ENCODE data around the gene TIGD1.
A peak's percentile ranks its signal among the peaks of the same experiment; 100 is the strongest.

Gene TIGD1

DNA sequence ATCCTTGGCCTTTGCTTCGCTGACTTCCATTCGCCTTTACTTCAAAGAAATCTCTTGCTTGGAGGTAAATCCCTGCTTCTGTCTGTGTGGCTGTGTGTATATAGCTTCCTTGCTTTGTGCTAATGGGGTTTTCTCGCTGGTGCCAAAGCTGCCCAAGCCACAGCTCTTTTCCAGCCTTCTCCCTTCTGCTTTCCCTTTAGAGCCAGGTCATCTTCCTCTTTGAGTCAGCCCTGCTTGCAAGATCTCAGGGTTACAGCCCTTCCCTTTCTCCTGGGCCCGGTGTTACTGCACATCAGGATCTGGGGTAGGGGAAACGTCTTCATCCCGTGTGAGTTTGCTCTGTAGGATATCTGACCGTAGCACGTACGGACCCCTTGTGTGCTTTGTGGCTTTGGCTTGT is 19.2 kb upstream of the TIGD1 start:
- no peak for DNase-seq

DNA sequence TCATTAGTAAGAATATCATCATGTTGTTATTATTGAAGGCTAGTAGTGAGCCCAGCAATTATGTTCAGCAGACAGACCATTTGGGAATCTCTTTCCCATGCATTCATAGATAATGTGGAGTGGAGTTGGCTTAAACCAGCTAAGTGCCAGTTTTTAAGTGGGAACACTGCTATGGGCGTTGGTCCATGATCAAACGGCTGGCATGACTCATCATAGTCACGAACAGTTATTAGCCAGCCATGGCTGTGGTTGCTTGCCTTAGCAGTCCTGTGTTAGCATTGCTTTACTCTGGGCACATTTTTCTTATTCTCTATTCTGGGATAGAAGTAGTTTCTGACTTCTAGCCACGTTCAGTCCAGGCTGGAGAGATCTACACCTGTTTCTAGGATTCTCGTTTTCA is 17.8 kb upstream of the TIGD1 start:
- peak in 1 of 2 experiments; percentile 19 for DNase-seq

DNA sequence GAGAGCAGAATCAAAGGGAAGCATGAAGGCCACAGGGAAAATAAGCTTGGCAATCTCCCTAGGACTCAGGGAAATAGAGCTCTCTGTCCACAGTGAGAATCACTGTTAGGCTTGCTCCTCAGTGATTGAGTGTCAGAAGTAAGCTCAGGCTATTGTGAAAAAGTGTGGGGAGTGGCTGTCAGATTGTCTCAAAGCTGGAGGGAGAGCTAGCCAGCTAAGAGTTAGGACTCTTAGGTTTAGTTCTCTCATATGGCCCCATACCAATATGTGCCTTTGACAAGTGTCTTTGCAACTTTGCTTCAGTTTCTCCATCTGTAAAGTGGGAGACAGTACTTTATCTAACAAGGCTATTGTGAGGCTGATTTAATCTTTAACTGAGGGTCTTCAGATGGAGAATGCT is 17.4 kb upstream of the TIGD1 start:
- no peak for DNase-seq

DNA sequence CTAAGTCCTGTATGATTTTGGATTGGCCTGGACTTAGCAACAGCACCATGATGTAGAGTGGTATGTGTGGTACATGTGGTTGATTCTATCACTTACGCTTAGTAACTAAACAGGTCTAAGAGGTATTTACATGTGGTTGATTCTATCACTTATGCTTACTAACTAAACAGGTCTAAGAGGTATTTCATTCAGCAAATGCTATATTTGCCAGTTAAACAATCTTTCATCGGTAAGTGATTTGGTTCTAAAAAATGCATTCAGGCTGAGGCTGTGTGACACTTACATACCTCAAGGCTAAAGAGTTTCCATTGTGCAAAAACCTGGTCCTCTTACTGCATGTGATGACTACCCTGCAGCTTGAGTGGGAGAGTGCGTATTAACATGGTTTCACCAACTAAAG is 13.2 kb upstream of the TIGD1 start:
- DNase-seq = no peak

DNA sequence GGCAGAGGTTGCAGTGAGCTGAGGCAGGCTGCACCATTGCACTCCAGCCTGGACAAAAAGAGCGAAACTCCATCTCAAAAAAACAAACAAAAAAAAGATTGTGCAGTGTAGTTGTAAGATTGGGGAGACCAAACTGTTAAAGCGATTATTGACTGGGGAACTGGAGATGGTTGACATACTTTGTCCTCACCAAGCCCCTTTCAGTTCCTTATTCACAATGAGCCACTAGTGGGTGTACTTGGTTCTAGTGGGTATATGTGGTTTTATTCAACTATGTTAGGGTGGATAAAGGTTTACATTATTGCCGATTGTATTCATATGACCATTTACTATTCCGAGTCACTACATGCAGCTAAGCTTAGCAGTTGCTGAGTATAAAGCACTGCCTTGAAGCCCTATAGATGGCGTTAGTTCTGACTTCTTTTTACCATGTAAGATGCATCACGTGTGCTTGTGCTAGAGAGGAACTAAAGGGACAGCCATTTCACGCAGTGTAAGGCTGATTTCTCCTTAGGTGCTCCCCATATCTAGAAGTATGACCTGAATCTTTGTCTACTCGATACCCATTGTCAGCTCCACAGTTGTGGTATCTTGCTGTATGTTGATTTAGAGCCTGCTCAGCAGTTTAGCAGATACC is 12.3 kb upstream of the TIGD1 start:
- DNase-seq = no peak

DNA sequence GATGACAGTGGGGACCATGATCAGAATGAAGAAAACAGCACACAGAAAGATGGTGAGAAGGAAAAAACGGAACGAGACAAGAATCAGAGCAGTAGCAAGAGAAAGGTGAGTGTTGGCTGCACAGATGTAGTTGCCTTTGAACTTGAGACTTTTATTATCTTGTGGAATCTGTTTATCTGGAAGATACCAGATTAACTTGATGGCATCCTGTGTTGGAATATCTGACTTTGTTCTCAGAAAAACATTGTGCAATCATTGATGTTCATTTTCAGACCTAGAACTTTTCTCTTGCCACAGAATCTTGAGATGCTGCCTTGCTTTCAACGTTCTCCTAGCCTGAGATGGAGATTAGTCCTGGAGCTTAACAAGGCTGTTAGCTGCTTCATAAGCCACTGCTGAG is 6.1 kb upstream of the TIGD1 start:
- DNase-seq = no peak

DNA sequence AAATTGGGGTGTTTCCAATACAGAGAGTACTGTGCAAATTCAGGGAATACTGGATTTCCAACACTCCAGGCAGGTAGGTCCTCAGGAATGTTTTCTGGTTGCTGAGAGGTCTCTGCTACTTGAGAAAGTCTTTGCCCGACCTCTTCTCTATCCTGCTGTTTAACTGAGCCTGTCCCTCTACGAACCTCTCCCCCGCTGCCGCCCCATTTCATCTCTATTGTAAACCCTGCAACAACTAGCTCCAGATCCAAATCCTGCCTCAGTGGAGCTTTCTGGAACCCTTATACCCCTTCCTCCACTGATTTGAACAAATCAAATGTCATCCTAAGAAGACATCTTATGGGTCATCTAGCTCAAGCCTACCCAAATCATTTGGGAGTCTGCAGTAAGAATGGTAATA is 1.4 kb upstream of the TIGD1 start:
- no peak for DNase-seq

DNA sequence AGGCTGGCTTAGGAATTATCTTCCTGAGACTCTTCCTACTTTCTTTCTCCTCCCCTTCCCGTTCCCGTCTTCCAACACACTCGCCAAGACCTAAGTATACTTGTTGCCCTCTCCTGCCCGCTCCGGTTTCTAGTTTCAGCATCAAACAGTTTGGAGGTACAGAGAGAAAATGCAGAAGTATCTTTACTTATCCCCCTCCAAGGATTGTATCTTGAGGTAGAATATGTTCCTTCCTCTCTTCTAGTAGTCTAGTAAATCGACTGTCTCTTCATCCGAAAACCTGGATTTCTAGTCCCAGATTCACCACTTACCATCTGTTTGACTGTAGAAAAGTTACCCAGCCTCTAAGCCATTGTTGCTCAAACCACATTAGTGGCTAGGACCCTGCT is 887 bp upstream of the TIGD1 start:
- no peak for DNase-seq

DNA sequence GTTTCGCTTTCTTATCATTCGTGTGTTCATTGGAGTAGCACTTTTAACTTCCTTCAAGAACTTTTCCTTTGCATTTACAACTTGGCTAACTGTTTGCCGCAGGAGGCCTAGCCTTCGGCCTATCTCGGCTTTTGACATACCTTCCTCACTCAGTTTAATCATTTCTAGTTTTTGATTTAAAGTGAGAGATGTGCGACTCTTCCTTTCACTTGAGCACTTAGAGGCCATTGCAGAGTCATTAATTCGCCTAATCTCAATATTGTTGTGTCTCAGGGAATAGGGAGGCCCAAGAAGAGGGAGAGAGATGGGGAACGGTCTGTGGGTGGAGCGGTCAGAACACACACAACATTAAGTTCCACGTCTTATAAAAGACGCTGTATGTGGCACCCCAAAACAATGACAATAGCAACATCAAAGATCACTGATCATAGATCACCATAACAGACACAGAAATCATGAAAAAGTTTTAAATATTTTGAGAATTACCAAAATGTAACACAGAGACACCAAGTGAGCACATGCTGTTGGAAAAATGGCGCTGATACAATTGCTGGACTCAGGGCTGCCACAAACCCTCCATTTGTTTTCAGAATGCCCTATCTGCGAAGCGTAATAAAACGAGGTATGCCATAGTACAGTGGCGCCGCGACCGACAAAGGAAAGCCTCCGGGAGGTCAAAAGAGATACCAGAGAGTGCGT is 553 bp downstream of the TIGD1 start:
- DNase-seq = no peak

DNA sequence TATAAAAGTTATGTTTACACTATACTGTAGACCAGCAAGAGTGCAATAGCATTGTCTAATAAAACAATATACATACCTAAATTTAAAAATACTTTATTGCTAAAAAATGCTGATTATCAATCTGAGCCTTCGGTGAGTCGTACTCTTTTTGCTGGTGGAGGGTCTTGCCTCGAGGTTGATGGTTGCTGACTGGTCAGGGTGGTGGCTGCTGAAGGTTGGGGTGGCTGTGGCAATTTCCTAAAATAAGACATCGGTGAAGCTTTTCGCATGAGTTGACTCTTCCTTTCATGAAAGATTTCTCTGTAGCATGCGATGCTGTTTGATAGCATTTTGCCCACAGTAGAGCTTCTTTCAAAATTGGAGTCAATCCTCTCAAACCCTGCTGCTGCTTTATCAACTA is 2.4 kb downstream of the TIGD1 start:
- no peak for DNase-seq

DNA sequence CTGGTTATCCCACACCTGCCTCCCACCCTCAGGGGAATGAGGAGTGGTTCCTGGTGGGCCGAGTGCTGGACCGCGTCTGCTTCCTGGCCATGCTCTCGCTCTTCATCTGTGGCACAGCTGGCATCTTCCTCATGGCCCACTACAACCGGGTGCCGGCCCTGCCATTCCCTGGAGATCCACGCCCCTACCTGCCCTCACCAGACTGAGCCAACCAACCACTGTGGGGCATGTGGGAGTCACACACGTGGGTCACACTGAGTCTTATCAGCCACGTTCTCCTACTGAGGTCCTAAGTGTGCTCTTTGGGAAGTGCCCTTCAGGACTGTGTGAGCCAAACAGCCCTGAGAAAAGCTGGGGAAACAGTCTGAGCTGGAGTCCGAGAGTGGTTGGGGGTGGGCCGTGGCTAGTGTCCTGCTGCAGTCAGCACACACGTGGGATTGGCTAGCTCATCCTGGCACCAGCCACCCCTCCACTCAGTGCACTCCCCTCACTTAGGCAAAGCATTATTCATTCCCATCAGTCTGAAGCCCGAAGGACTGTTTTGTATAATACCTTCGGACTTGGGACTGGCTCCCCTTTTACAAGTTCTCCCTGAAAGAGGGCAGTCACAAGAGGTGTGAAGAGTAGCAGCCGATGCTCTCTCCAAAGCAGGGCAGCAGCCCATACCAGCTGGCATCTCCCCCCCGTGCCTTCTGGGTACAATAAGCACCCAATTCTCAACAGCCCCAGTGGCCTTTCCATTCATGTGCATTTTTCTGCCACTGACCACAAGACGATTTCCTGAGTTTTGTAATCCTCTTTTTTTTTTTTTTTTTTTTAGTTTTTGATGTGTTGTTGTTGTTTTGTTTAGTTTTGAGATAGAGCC is 4.6 kb downstream of the TIGD1 start:
- DNase-seq = no peak

DNA sequence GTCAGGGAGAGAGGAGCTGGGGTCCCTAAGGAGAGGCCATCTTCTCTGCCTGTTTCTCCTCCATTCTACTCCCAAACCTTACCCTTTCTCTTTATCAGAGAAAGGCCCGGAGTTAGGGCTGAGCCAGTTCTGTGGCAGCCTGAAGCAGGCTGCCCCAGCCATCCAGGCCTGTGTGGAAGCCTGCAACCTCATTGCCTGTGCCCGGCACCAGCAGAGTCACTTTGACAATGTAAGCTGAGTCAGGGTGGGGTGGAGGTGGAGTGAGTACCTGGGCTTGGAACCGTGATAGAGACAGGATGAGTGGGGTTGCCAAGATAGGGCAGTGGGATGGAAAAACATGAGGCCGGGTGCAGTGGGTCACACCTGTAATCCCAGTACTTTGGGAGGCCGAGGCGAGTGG is 5.7 kb downstream of the TIGD1 start:
- DNase-seq = no peak

DNA sequence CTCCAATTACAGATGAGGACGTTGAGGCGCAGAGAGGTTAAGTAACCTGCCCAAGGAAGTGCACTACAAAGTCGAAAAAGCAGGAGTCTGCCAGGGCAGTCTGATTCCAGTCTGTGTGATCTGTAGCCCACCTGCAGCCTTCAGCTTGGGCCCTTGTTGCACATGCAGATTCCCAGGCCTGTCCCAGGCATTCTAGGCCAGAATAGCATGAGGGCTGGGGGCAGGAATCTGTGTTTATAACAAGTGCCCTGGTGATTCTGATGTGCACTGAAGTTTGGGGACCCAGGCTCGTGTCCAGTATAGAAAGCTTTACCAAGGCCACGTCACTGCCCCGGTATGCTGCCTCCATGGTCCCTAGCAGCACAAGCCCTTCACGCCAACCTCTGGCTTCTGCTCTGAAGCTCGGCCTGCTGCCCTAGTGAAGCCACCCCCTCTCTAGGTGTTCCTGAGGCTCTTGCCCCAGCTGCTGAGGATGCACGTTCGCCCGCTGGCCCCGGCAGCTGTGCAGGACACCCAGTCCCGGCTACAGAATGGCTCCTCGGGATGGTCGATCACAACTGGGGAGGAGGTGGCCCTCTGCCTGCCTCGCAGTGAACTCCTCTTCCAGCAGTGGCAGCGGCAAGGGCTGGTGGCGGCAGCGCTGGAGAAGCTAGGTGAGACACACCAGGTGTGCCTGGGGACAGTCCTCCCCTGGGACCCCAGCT is 6.3 kb downstream of the TIGD1 start:
- no peak for DNase-seq

DNA sequence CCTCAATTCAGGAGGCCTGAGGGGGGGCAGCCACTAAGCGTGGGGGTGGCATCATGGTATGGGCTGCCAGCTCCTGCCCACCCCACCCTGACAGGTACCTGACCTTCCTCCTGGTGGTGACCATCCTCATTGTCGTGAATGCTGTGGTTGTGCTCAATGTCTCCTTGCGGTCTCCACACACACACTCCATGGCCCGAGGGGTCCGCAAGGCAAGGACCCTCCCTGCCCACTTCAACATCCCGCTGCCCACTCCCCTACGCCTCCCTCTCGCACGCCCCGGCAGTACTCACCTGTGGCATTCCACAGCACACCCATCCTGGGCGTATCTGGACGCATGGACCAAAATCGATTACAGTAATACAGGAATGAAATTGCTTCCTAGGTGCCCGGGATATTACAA is 6.9 kb downstream of the TIGD1 start:
- no peak for DNase-seq

DNA sequence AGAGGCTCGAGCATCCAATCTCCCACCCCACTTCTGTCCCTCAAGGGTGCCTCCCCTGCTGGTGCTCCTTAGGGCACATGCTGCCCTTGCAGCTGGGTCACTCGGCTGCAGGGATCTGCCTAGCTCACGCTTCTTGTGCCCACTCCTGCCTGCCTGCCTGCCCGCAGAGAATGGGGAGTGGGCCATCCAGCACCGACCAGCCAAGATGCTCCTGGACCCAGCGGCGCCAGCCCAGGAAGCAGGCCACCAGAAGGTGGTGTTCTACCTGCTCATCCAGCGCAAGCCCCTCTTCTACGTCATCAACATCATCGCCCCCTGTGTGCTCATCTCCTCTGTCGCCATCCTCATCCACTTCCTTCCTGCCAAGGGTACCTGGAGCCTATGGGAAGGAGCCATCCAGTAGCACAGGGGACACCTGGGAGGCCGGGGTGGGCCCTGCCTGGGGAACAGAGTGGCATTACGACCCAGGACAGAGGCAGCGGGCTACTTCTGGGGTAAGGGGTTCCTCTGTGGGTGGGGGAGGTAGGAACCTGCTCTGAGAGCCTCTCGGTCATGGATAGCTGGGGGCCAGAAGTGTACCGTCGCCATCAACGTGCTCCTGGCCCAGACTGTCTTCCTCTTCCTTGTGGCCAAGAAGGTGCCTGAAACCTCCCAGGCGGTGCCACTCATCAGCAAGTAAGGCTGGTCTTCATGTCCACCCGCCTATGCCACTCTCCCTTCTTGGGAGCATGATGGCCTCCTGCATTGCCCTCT is 7.5 kb downstream of the TIGD1 start:
- no peak for DNase-seq

DNA sequence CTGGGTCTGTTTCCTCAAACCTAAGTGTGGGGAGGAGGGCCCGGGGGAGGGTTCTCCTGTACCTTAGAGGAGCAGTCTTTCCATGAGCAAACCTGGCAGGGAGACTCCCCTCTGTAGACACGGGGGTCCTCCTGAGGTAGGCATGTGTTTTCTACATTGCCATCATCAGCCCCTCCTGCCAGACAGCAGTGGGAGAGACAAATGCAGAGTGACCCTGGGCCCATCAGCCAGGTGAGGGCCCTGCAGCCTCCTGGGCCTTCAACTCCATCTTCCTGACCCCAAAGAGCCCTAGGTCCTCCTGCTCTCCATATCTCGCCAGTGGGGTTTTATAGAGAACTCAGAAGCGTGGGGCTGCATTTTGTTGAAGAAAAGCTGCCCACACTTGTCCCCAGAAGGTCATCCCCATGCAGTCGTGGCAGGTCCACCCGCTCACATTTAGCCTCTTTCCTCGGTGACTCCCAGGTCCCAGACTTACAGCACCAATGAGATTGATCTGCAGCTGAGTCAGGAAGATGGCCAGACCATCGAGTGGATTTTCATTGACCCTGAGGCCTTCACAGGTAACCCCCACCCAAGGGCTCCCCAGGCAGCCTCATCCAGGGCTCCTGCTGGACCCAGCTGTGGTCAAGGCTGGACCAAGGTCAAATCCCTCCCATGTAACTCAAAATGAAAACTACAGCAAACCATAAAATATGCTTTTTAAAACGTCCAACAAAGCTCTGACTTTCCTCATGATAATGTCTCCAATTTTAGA is 8.2 kb downstream of the TIGD1 start:
- no peak for DNase-seq

DNA sequence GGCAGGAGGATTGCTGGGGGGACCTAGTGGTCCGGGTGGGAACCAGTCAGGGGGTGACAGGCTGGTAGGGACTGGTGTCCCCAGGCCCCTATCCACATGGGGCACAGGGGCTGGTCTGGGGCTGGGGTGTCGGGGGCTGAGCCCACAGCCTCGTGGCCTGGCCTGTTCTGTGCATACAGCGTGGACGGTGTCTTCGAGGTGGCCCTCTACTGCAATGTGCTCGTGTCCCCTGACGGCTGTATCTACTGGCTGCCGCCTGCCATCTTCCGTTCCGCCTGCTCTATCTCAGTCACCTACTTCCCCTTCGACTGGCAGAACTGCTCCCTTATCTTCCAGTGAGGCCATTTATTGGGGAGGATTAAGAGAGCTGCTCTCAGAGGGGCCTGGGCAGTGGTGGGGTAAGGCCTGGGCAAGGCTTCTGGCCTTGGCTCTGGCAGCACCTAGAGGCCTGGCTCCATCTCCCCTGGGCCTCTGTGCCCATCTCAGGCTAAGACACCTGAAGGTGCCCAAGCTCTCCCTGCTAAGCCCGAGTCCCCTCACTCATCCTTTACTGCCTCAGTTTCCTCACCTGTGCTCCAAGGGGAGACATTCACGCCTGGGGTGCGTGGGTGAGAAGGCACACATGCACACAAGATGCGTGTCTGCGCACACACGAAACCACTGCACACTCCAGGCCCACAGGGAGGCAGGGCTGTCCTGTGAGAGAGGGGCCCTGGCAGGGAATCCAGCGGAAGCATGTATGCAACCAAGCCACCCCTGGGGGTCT is 9.0 kb downstream of the TIGD1 start:
- DNase-seq = no peak

DNA sequence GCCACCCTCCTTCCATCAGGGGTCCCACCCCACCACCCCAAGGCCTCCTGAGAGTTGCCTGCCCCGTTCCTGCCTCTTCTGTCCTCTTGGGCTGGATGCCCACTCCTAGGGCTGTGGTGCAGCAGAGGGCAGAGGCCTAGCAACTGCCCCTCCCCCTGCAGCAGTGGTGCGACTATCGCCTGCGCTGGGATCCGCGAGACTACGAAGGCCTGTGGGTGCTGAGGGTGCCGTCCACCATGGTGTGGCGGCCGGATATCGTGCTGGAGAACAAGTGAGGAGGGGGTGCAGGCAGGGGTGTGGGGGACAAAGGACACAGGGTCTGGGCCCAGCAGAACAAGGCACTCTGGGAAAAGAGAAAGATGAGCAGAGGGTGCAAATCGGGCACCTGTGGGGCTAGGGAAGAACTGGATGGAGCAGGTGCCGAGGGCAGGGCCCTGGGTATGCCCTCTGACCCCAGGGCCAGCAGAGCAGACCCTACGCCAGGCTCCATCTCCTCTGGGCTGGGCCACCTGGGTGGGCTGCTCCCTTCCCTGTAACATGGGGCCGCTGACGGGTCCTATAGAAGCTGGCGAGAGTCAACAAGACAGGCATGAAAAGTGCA is 9.8 kb downstream of the TIGD1 start:
- DNase-seq = no peak

DNA sequence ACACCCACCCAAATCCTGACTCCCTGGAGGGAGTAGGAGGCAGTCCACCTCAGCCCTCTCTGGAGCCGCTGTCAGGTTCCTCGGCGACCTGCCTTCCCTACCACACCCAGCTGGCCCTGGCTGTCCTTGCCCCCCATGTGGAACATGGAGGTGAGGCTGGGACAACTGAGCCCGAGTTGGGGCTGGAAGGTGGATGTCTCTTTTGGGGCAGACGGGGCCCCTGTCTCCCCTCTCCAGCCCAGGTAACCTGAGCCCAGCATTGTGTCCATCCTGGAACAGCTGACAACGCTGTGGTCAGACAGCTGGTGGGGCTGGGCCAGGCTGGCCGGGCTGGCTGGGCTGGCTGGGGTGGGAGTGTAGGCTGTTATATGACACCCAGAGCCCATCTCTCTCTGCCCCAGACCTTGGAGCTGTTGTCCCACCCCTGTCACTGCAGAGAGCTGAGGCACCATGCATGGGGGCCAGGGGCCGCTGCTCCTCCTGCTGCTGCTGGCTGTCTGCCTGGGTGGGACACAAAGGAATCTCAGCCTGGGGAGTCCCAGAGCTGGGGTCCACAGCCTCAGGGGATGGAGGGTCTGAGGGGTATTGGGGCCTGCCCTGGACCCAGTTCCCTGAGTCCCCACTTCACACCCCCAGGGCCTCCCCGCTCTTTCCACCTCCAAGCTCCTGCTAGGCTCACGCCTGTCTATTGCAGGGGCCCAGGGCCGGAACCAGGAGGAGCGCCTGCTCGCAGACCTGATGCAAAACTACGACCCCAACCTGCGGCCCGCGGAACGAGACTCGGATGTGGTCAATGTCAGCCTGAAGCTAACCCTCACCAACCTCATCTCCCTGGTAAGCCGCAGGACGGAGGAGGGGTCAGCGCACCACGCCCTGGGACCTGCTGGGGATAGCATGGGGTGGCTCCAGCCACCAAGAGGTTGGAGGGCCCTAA is 10.8 kb downstream of the TIGD1 start, which contains the start of gene CHRNG:
TSS of gene CHRNG (plus strand) at position 395 of the 934 bp plus-strand sequence. CDS start at position 451, 56 bp downstream.
- no peak for DNase-seq
